Measurements from ENCODE around the gene PLCB4.
"Not testable (repeated sequence)": the region's sequence is repeated elsewhere in the genome, so short reads cannot be mapped to it uniquely, and the experiment has no call there.

DNA sequence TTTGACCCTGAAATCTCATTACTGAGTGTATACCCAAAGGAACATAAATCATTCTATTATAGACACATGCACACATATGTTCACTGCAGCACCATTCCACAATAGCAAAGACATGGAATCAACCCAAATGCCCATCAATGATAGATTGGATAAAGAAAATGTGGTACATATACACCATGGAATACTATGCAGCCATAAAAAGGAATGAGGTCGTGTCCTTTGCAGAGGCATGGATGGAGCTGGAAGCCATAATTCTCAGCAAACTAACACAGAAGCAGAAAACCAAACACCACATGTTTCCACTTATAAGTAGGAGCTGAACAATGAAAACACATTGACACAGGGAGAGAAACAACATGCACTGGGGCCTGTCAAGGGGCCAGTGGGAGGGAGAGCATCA is 21.0 kb upstream of the PLCB4 start:
- TF ChIP-seq, protein P1, sequence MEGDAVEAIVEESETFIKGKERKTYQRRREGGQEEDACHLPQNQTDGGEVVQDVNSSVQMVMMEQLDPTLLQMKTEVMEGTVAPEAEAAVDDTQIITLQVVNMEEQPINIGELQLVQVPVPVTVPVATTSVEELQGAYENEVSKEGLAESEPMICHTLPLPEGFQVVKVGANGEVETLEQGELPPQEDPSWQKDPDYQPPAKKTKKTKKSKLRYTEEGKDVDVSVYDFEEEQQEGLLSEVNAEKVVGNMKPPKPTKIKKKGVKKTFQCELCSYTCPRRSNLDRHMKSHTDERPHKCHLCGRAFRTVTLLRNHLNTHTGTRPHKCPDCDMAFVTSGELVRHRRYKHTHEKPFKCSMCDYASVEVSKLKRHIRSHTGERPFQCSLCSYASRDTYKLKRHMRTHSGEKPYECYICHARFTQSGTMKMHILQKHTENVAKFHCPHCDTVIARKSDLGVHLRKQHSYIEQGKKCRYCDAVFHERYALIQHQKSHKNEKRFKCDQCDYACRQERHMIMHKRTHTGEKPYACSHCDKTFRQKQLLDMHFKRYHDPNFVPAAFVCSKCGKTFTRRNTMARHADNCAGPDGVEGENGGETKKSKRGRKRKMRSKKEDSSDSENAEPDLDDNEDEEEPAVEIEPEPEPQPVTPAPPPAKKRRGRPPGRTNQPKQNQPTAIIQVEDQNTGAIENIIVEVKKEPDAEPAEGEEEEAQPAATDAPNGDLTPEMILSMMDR (IDR thresholded peaks at IDR 0.05; ENCODE audit: insufficient read depth, low read length): not testable (repeated sequence)
- TF ChIP-seq SPI1 (IDR thresholded peaks at IDR 0.05; ENCODE audit: borderline replicate concordance, low read depth); GABPA (IDR thresholded peaks at IDR 0.05; ENCODE audit: low read depth); POLR2AphosphoS5 (IDR thresholded peaks at IDR 0.05; ENCODE audit: low read depth): not testable (repeated sequence)
- TF ChIP-seq, protein P2, sequence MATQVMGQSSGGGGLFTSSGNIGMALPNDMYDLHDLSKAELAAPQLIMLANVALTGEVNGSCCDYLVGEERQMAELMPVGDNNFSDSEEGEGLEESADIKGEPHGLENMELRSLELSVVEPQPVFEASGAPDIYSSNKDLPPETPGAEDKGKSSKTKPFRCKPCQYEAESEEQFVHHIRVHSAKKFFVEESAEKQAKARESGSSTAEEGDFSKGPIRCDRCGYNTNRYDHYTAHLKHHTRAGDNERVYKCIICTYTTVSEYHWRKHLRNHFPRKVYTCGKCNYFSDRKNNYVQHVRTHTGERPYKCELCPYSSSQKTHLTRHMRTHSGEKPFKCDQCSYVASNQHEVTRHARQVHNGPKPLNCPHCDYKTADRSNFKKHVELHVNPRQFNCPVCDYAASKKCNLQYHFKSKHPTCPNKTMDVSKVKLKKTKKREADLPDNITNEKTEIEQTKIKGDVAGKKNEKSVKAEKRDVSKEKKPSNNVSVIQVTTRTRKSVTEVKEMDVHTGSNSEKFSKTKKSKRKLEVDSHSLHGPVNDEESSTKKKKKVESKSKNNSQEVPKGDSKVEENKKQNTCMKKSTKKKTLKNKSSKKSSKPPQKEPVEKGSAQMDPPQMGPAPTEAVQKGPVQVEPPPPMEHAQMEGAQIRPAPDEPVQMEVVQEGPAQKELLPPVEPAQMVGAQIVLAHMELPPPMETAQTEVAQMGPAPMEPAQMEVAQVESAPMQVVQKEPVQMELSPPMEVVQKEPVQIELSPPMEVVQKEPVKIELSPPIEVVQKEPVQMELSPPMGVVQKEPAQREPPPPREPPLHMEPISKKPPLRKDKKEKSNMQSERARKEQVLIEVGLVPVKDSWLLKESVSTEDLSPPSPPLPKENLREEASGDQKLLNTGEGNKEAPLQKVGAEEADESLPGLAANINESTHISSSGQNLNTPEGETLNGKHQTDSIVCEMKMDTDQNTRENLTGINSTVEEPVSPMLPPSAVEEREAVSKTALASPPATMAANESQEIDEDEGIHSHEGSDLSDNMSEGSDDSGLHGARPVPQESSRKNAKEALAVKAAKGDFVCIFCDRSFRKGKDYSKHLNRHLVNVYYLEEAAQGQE (IDR thresholded peaks at IDR 0.05; ENCODE audit: insufficient replicate concordance, low read depth): not testable (repeated sequence)
